Measurements from ENCODE around the gene TTC39A. TPM values are rescaled to one million over a fixed set of nuclear protein-coding genes. Genes with fewer than 3 reads are reported as not detected.

TTC39A gene
- total RNA-seq, 2 donors from 2014 or later = 0.51 to 0.77 TPM

GRCh38 chr1:51320967-51321923, 9.1 kb downstream of the TTC39A start:
- peaks cover 3% of the 10 kb centered on the region for H3K4me1 Mint-ChIP-seq (ENCODE audit: low read depth)
- no peaks in the 10 kb centered on the region for H3K36me3 Mint-ChIP-seq (ENCODE audit: insufficient read depth in 2 of 2)
- no peak overlapping the region for H3K27ac Mint-ChIP-seq
- no peak for DNase-seq
- ATAC-seq (replicated peaks in 1 of 2) = no peak
- peaks cover 10% of the 10 kb centered on the region for H3K27me3 Mint-ChIP-seq (ENCODE audit: low read depth)
- H3K4me3 Mint-ChIP-seq = no peak overlapping the region
- H3K9me3 Mint-ChIP-seq = peaks cover 0 to 2% of the 10 kb centered on the region in 2 donors

- no peak overlapping the region for H3K4me3 Mint-ChIP-seq
- H3K36me3 Mint-ChIP-seq (ENCODE audit: insufficient read depth in 2 of 2) = no peaks in the 10 kb centered on the region
- H3K4me1 Mint-ChIP-seq (ENCODE audit: low read depth) = peaks cover 27% of the 10 kb centered on the region
- H3K27me3 Mint-ChIP-seq (ENCODE audit: low read depth) = peaks cover 2% of the 10 kb centered on the region
- H3K9me3 Mint-ChIP-seq = no peaks in the 10 kb centered on the region
- no peak overlapping the region for H3K27ac Mint-ChIP-seq
- no peak for DNase-seq
- ATAC-seq (replicated peaks in 1 of 2) = no peak
These were observed 12.6 kb downstream of the TTC39A start for GRCh38 chr1:51317798-51318197.

- H3K4me3 Mint-ChIP-seq = no peak overlapping the region
- H3K36me3 Mint-ChIP-seq (ENCODE audit: insufficient read depth in 2 of 2) = no peaks in the 10 kb centered on the region
- no peaks in the 10 kb centered on the region for H3K9me3 Mint-ChIP-seq
- ATAC-seq (replicated peaks in 1 of 2) = no peak
- peaks cover 27% of the 10 kb centered on the region for H3K4me1 Mint-ChIP-seq (ENCODE audit: low read depth)
- H3K27me3 Mint-ChIP-seq (ENCODE audit: low read depth) = no peaks in the 10 kb centered on the region
- H3K27ac Mint-ChIP-seq = no peak overlapping the region
- DNase-seq = no peak
These were observed 13.6 kb downstream of the TTC39A start for GRCh38 chr1:51316846-51317120.

- H3K4me1 Mint-ChIP-seq (ENCODE audit: low read depth) = peaks cover 27% of the 10 kb centered on the region
- H3K4me3 Mint-ChIP-seq = no peak overlapping the region
- H3K36me3 Mint-ChIP-seq (ENCODE audit: insufficient read depth in 2 of 2) = no peaks in the 10 kb centered on the region
- DNase-seq (no peak), ATAC-seq (replicated peaks in 1 of 2) (peak; percentile 51 to 59)
- H3K27me3 Mint-ChIP-seq (ENCODE audit: low read depth) = no peaks in the 10 kb centered on the region
- H3K27ac Mint-ChIP-seq = no peak overlapping the region
- H3K9me3 Mint-ChIP-seq = no peaks in the 10 kb centered on the region
These were observed 14.1 kb downstream of the TTC39A start for GRCh38 chr1:51316113-51316845.

- DNase-seq = no peak
- no peaks in the 10 kb centered on the region for H3K9me3 Mint-ChIP-seq
- H3K4me1 Mint-ChIP-seq (ENCODE audit: low read depth) = peaks cover 34% of the 10 kb centered on the region
- no peak overlapping the region for H3K4me3 Mint-ChIP-seq
- no peaks in the 10 kb centered on the region for H3K27me3 Mint-ChIP-seq (ENCODE audit: low read depth)
- no peak overlapping the region for H3K27ac Mint-ChIP-seq
- H3K36me3 Mint-ChIP-seq (ENCODE audit: insufficient read depth in 2 of 2) = no peaks in the 10 kb centered on the region
- no peak for ATAC-seq (replicated peaks in 1 of 2)
These were observed 15.4 kb downstream of the TTC39A start for GRCh38 chr1:51314974-51315373.

- ATAC-seq (replicated peaks in 1 of 2) = peak; percentile 81 to 83
- Mint-ChIP-seq H3K4me1 (ENCODE audit: low read depth) (peaks cover 34% of the 10 kb centered on the region), H3K9me3 (no peaks in the 10 kb centered on the region), H3K4me3 (no peak overlapping the region), H3K27ac (no peak overlapping the region), H3K27me3 (ENCODE audit: low read depth) (no peaks in the 10 kb centered on the region), H3K36me3 (ENCODE audit: insufficient read depth in 2 of 2) (no peaks in the 10 kb centered on the region)
- peak; percentile 25 to 33 for DNase-seq
These were observed 16.2 kb downstream of the TTC39A start for GRCh38 chr1:51313961-51314777.

- DNase-seq (no peak), ATAC-seq (replicated peaks in 1 of 2) (no peak)
- no peaks in the 10 kb centered on the region for H3K36me3 Mint-ChIP-seq (ENCODE audit: insufficient read depth in 2 of 2)
- no peak overlapping the region for H3K27ac Mint-ChIP-seq
- no peaks in the 10 kb centered on the region for H3K27me3 Mint-ChIP-seq (ENCODE audit: low read depth)
- peaks cover 34% of the 10 kb centered on the region for H3K4me1 Mint-ChIP-seq (ENCODE audit: low read depth)
- no peak overlapping the region for H3K4me3 Mint-ChIP-seq
- H3K9me3 Mint-ChIP-seq = no peaks in the 10 kb centered on the region
These were observed 17.0 kb downstream of the TTC39A start for GRCh38 chr1:51313268-51313852.

- Mint-ChIP-seq H3K4me3 (no peak overlapping the region), H3K4me1 (ENCODE audit: low read depth) (peaks cover 34% of the 10 kb centered on the region), H3K27me3 (ENCODE audit: low read depth) (no peaks in the 10 kb centered on the region), H3K36me3 (ENCODE audit: insufficient read depth in 2 of 2) (no peaks in the 10 kb centered on the region), H3K9me3 (no peaks in the 10 kb centered on the region), H3K27ac (no peak overlapping the region)
- no peak for ATAC-seq (replicated peaks in 1 of 2)
- DNase-seq = no peak
These were observed 17.6 kb downstream of the TTC39A start for GRCh38 chr1:51312718-51313117.

GRCh38 chr1:51311826-51312225, 18.5 kb downstream of the TTC39A start:
- DNase-seq (no peak), ATAC-seq (replicated peaks in 1 of 2) (no peak)
- no peaks in the 10 kb centered on the region for H3K36me3 Mint-ChIP-seq (ENCODE audit: insufficient read depth in 2 of 2)
- H3K4me3 Mint-ChIP-seq = no peak overlapping the region
- no peak overlapping the region for H3K27ac Mint-ChIP-seq
- no peaks in the 10 kb centered on the region for H3K9me3 Mint-ChIP-seq
- no peaks in the 10 kb centered on the region for H3K27me3 Mint-ChIP-seq (ENCODE audit: low read depth)
- peaks cover 34% of the 10 kb centered on the region for H3K4me1 Mint-ChIP-seq (ENCODE audit: low read depth)

GRCh38 chr1:51310871-51311613, 19.3 kb downstream of the TTC39A start:
- no peak overlapping the region for H3K4me3 Mint-ChIP-seq
- H3K4me1 Mint-ChIP-seq (ENCODE audit: low read depth) = peaks cover 30% of the 10 kb centered on the region
- H3K27me3 Mint-ChIP-seq (ENCODE audit: low read depth) = no peaks in the 10 kb centered on the region
- ATAC-seq (replicated peaks in 1 of 2) = no peak
- DNase-seq = no peak
- no peaks in the 10 kb centered on the region for H3K9me3 Mint-ChIP-seq
- H3K27ac Mint-ChIP-seq = no peak overlapping the region
- H3K36me3 Mint-ChIP-seq (ENCODE audit: insufficient read depth in 2 of 2) = no peaks in the 10 kb centered on the region

GRCh38 chr1:51309291-51309690, 21.1 kb downstream of the TTC39A start:
- Mint-ChIP-seq H3K4me1 (ENCODE audit: low read depth) (peaks cover 21% of the 10 kb centered on the region), H3K9me3 (no peaks in the 10 kb centered on the region), H3K27ac (no peak overlapping the region), H3K36me3 (ENCODE audit: insufficient read depth in 2 of 2) (no peaks in the 10 kb centered on the region), H3K4me3 (no peak overlapping the region), H3K27me3 (ENCODE audit: low read depth) (no peaks in the 10 kb centered on the region)
- DNase-seq (no peak), ATAC-seq (replicated peaks in 1 of 2) (no peak)

GRCh38 chr1:51308636-51309035, 21.7 kb downstream of the TTC39A start:
- no peaks in the 10 kb centered on the region for H3K36me3 Mint-ChIP-seq (ENCODE audit: insufficient read depth in 2 of 2)
- no peak for ATAC-seq (replicated peaks in 1 of 2)
- no peak overlapping the region for H3K27ac Mint-ChIP-seq
- peaks cover 21% of the 10 kb centered on the region for H3K4me1 Mint-ChIP-seq (ENCODE audit: low read depth)
- H3K27me3 Mint-ChIP-seq (ENCODE audit: low read depth) = no peaks in the 10 kb centered on the region
- H3K9me3 Mint-ChIP-seq = no peaks in the 10 kb centered on the region
- DNase-seq = no peak
- H3K4me3 Mint-ChIP-seq = no peak overlapping the region

All from activated T-cell treated with anti-CD3 and anti-CD28 coated beads, Interleukin-2, amount 50 U/mL, for 72 hours (primary cell).